ENCODE measurements around the gene SERPINI1.

SERPINI1 gene

DNA sequence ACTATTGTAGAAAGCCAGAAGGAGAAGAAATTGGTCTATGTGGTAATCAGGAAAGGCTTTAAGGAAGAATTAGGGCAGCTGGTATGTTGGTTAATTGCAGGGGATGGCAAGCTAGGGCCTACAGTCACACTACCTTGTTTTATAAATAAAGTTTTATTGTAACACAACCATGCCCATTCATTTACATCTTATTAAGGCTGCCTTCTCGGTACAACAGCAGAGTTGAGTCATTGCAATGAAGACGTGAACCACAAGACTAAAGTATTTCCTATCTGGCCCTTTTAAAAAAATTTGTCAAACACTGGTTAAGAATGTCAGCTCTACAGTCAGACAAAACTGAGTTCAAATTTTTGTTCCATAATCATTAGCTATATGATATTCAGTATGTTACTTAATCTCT, 8.3 kb downstream of the SERPINI1 start:
- DNase-seq (ENCODE audit: low spot score): no peak
- TF ChIP-seq, protein P1, sequence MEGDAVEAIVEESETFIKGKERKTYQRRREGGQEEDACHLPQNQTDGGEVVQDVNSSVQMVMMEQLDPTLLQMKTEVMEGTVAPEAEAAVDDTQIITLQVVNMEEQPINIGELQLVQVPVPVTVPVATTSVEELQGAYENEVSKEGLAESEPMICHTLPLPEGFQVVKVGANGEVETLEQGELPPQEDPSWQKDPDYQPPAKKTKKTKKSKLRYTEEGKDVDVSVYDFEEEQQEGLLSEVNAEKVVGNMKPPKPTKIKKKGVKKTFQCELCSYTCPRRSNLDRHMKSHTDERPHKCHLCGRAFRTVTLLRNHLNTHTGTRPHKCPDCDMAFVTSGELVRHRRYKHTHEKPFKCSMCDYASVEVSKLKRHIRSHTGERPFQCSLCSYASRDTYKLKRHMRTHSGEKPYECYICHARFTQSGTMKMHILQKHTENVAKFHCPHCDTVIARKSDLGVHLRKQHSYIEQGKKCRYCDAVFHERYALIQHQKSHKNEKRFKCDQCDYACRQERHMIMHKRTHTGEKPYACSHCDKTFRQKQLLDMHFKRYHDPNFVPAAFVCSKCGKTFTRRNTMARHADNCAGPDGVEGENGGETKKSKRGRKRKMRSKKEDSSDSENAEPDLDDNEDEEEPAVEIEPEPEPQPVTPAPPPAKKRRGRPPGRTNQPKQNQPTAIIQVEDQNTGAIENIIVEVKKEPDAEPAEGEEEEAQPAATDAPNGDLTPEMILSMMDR (IDR thresholded peaks at IDR 0.05; ENCODE audit: extremely low read depth, missing control alignments): no peak

DNA sequence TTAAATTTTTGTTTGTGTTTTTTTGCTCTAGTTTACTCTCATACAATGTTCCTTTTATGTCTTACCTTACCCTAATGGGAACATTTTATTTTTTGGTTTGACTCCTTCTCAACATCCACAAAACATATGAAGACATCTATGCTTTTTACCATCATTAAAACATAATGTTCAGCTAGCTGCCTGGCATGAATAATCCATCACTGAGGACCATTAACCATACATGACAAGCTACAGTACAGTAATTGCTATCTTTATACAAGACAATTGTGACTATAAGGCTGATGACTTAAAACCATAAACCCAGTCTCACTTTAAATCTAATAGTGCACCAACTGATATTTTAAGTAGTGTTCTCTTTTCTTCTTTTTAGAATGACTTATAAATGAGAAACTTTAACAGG, 13.7 kb downstream of the SERPINI1 start:
- no peak for DNase-seq (ENCODE audit: low spot score)
- TF ChIP-seq, protein P1 (IDR thresholded peaks at IDR 0.05; ENCODE audit: extremely low read depth, missing control alignments): no peak

DNA sequence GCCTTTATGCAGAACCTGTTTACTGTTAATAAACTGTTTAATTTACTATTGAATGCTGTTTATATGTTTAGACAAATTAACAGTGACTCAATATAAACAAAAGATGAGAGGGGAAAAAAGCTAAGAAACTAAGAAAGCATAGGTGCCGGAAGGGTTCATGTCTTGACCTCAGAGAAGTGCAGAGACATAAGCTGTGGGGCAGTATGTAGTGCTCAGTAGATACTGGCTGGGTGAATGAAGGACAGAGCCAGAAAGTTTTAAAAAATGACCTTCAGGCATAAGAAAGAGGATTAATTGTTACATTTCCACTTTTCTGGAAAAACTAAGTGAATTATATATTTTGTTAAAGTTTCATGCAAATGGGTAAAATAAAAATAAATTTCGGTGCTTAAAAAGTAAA, 14.2 kb downstream of the SERPINI1 start:
- no peak for DNase-seq (ENCODE audit: low spot score)
- TF ChIP-seq, protein P1 (IDR thresholded peaks at IDR 0.05; ENCODE audit: extremely low read depth, missing control alignments): no peak

DNA sequence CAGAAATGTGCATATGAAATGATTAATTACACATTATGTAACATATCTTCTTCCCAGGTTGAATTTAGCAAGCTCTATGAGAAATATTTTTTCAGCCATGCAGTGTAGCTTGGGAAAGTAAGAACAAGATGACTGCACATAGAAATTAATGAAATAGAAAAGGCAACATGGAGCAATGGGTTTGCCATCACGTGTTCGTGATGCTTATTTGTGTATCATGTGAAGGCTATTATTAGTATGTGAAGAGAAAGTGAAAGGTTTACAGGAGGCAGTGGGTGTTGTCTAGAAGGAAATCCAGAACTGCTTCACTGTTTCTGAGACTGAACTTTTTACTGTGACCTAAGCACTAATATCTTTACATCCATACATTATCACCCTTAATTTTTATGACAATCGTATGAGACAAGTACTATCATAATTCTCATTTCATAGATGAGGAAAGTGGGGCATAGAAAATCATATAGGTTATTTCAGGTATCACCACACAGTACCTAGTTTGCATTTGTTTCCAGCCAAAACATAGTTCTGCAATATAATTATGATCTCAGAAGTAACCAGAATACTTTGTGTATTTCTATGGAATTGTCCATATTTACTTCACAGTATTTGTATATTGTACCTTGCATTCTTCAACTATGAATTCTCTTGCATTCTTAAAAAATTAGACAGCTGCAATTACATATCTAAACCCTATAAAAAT, 14.9 kb downstream of the SERPINI1 start:
- peak; percentile 50 for DNase-seq (ENCODE audit: low spot score)
- TF ChIP-seq, protein P1 (IDR thresholded peaks at IDR 0.05; ENCODE audit: extremely low read depth, missing control alignments): no peak

DNA sequence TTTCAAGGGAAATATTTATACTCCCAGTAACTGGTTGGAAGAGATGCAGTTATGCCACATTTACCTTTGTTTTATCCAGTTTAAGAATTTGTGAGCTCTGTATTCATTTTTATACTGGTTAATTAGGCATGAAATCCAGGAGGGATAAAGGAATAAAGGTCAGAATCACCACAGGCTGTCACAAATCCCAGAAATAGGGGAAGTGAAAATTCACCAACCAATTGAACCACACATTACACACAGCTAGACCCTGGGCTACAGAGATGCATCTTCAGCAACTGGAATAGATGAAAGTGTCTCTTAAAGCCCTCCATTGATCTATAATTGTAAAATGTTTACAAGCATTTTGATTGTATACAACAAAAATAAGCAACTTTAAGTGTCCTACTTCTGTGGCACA, 18.5 kb downstream of the SERPINI1 start:
- TF ChIP-seq, protein P1 (IDR thresholded peaks at IDR 0.05; ENCODE audit: extremely low read depth, missing control alignments): no peak
- no peak for DNase-seq (ENCODE audit: low spot score)

DNA sequence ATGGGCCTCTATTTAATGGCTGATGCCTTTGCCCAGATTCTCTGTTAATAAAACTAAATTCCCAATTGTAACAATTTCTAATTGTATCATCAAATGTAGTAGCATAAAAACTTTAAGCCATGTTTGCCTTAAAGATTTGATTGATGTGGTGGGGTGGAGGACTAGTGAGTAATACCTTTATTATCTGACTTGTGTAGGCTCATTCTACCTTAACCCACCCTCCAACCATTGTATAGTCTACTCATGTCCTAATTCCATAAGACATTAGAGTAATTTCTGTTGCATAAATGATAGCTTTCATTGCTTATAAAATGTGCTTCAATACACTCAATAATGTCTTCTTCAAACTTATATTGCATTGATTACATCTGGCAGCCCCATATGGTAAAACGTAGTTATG, 25.8 kb downstream of the SERPINI1 start:
- TF ChIP-seq, protein P1 (IDR thresholded peaks at IDR 0.05; ENCODE audit: extremely low read depth, missing control alignments): no peak
- no peak for DNase-seq (ENCODE audit: low spot score)

DNA sequence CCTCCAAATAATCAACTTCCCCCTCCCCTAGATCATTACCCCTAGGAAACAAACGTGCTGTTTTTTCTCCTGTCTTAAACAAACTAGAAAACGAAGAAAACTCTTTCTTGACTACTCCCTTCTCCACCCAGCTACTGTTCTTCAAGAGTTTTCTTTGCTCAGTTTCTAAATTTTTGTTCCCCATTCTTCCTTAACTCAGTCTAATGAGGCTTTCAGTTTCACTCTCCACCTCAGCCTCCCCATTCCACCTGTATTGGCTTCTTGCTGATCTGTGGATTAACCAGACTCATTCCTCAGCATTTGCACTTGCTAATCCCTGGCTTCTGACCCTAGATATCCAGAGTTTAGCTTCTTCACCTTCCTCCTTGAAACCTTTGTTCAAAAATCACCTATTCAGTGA, 26.8 kb downstream of the SERPINI1 start:
- TF ChIP-seq, protein P1 (IDR thresholded peaks at IDR 0.05; ENCODE audit: extremely low read depth, missing control alignments): no peak
- no peak for DNase-seq (ENCODE audit: low spot score)

Measured in GM20000 (cell line).